NCI-H187 treated with DMSO at 0.1 percent for 48 hours (cell line): ENCODE results near the gene ZRANB3.
"Not testable (repeated sequence)": the region's sequence is repeated elsewhere in the genome, so short reads cannot be mapped to it uniquely, and the experiment has no call there.

Source experiments
- DNase-seq: peaks from one replicate; lab custom pipeline; 2025; lab: John Stamatoyannopoulos, UW

Gene ZRANB3

DNA sequence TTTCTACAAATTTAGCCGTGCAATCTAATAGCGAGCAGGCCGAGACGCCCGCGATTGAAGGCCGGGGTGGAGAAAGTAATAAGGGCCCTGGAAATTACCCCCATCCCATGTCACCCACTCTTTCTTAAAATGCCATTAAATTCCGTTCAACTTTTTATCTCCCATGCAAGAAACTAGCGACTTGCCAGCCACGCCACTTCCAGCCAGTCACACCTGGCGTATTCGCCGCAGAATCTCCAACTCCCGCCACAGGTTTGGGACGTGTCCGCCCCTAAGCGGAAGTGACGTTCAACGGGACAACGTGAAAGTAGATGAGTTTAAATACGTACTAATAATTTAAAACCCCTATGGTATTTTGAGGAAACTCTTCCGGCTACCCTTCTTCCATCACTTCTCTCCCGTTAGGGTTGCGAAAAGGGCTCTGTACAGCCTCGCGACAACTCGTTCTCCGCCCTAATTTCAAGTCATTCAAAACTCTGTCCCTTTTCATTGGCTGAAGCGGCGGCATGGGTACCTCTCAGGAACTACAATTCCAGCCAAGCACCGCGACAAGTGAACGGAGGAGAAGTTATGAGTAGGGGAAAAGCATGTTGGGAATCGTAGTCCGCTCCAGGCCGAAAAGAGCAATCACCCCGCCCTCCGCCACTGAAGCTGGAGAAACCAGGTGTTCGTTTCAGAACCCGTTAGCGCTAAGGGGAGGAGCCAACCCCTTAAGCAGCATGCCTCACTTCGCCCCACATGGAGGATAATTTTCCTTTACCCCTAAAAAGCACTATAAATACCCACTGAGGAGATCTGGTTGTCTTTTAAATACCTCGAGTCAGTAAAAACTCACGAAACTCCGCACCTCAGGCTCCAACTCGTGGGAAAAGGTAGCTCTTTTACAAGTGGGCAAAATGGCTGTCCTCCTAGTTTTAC is at the start of gene ZRANB3:
Gene ZRANB3, minus strand, starts transcription at position 906 of the 918 bp plus-strand sequence.
- peak; percentile 81 for DNase-seq

DNA sequence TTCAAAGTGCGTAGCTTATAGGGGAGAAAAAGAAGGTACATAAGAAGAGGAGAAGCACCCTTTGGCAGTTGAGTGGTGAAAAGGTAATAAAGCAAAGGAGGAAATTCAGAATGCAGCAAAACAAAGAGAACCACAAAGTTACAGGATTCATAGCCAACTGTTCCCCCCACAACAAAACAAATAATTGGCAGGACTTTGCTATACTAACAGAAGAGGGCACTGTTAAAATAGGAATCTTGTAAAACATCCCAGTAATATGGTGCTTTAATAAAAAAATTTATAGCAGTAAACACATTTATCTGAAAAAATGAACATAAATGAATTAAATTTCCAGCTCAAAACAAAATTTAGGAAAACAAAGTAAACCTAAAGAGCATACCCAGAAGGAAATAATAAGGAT is 42.6 kb upstream of the ZRANB3 start:
- no peak for DNase-seq

- no peak for DNase-seq
These were observed 39.9 kb upstream of the ZRANB3 start for GRCh38 chr2:135570884-135571283.

GRCh38 chr2:135563793-135564192 is 32.8 kb upstream of the ZRANB3 start:
- no peak for DNase-seq

- no peak for DNase-seq
These were observed 30.9 kb upstream of the ZRANB3 start for GRCh38 chr2:135561925-135562324.

GRCh38 chr2:135557530-135557929 is 26.5 kb upstream of the ZRANB3 start:
- no peak for DNase-seq

DNA sequence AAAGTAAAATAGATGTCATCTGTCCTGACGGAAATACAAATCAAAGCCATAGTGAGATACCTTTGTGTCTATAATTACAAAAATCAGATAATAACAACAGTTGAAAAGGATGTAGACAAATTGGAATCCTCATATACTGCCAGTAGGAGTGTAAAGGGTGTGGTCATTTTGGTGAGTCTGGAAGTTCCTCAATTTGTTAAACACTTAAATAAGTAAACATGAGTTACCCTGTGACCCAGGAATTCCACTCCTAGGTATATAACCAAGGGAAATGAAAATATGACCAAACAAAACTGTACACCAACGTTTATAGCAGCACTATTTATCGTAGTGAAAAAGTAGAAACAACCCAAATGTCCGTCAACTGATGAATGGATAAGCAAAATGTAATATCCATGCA is 24.3 kb upstream of the ZRANB3 start:
- no peak for DNase-seq

DNA sequence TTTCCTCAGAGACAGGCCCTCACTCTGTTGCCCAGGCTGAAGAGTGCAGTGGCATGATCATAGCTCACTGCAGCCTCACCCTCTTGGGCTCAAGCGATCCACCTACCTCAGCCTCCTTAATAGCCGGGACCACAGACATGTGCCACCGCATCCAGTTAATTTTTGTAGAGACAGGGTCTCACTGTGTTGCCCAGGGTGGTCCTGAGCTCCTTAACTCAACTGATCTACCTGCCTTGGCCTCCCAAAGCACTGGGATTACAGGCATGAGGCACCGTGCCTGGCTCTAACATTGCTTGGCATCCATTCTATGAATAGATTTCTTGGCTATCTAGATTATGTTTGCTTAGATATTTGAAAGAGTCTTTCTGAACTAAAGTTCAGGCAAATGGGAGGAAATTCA is 21.9 kb upstream of the ZRANB3 start:
- no peak for DNase-seq

GRCh38 chr2:135551356-135551755 is 20.3 kb upstream of the ZRANB3 start:
- no peak for DNase-seq

GRCh38 chr2:135547311-135547710 is 16.3 kb upstream of the ZRANB3 start:
- no peak for DNase-seq

DNA sequence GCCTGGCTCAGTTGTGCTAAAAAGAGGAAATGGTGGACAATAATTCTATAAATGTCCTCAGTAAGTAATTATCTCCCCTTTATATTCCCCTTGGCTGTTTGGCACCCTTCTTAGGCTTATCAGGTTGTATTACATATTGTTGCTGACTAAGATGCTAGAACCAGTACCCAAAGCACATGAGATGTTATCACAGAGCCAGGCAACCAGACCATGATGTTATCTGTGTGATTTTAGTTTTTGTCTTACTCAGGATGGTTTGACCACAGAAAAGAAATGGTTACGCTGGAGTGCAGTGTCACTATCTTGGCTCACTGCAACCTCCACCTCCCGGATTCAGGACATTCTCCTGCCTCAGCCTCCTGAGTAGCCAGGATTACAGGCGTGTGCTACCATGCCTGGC is 15.4 kb upstream of the ZRANB3 start:
- no peak for DNase-seq

GRCh38 chr2:135533545-135533944 is 2.5 kb upstream of the ZRANB3 start:
- DNase-seq, result not testable (repeated sequence)

DNA sequence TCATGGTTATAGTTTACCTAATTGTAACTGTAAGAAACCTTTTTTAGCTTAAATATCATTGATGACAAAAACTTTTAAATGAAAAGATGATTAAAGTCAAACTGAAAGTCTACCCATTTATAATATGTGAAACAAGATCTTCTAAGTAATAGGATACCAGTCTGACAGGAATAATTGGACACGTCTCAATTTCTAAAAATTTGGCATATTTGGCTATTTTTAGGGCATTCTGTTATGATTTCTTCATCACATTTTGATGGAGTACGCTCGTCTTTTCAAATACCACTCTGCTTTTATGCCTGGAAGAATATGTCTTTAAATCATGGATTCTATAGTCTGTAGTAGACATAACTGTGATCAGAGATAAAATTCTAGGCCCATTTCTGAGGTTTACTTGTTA is 1.6 kb upstream of the ZRANB3 start:
- DNase-seq, result no peak

DNA sequence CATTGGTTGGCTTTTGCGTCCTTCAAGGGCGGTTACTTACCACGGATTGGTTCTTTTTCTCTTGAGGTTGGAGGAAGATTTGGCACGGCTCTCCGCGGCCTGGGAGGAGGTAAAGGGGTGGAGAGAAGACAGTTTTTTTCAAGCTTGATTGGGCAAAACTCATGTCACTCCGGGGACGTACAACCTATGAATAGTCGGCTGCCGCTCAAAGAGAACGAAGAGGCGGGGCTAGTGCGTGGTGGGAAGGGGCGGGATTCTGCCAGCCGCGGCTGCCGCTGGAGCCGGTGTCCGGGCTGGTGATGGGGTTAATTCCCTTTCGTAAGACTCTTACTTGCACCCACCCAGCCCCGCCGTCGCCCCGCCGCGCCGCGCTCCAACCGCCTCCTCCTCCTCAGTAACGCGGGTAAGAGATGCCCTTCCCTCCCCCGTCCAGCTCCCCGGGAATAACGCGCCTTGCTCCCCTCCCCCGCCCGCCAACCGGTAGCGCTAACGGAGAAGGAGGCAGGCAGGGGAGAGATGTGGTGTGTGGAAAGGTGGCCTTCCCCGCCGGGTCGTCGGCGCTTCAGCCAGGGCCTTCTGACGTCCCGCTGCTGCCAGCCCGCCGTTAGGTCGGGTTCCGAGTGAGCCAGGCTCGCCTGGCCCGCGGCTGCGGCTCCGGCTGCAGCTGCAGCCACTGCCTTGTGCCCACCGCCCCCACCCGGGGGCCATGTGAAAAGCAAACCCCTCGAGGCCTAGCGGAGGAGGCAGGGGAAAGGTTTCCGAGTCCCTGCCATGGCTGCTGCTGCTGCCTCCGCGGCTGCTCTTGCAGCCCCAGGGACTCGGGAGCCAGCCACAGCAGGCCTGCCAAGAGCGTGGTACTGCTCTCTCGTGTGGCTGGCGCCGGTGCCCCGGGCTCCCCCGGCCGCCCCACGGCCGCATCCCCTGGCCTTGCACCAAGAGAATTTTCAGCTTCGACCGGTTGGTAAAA is 496 bp upstream of the ZRANB3 start, which contains the start of gene R3HDM1:
Gene R3HDM1, plus strand, starts transcription at position 254 of the 967 bp plus-strand sequence. CDS start 73,362 bp downstream, outside the sequence.
- DNase-seq, result peak; percentile 93

GRCh38 chr2:135528006-135528405 is 3.0 kb downstream of the ZRANB3 start:
- DNase-seq, result no peak

DNA sequence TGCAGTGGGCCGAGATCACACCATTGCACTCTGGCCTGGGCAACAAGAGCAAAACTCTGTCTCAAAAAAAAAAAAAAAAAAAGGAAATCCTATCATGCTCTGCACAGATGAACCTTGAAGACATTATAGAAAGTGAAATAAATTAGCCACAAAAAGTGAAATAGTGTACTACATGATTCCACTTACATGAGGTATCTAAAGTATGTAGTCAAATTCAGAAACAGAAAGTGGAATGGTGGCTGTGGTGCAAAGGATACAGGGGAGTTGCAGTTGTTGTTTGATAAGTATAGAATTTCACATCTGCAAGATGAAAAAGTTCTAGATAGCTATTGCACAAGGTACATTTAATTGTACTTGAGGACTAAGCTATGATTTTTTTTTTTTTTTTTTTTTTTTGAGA is 5.2 kb downstream of the ZRANB3 start:
- DNase-seq, result no peak

- DNase-seq, result no peak
These were observed 18.9 kb downstream of the ZRANB3 start for GRCh38 chr2:135512099-135512498.

GRCh38 chr2:135510577-135510976 is 20.4 kb downstream of the ZRANB3 start:
- DNase-seq, result no peak

DNA sequence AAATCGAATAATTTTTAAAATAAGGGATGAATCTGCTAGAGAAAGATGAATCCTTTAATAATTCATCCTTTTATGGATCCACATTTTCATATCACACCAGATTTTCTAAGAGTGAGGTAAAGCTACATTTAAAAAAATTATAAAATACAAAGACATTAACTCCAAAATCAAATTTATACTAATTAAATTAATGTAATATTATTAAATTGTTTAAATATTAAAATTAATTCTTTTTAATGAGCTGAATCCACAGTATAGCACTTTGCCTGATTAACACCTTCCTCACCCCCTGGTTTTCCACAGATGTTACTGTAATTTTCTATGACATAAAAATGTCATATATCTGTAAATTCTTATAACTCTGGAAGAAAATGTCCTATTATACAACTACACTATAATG is 26.2 kb downstream of the ZRANB3 start:
- no peak for DNase-seq

- DNase-seq, result not testable (repeated sequence)
These were observed 32.4 kb downstream of the ZRANB3 start for GRCh38 chr2:135498588-135498987.

DNA sequence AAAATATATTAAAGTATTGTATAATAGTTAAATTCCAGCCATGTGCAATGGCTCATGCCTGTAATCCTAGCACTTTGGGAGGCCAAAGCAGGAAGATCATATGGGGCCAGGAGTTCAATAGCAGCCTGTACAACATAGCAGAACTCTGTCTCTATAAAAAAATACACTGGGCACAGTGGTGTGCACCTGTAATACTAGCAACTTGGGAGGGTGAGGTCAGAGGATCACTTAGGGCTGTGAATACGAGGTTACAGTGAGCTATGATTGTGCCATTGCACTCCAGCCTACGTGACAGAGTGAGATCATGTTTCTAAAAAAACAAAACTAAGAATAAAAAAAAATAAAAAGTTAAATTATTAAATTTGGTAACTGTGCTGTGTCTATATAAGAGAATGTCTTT is 36.1 kb downstream of the ZRANB3 start:
- no peak for DNase-seq

GRCh38 chr2:135494503-135494902 is 36.5 kb downstream of the ZRANB3 start:
- no peak for DNase-seq

DNA sequence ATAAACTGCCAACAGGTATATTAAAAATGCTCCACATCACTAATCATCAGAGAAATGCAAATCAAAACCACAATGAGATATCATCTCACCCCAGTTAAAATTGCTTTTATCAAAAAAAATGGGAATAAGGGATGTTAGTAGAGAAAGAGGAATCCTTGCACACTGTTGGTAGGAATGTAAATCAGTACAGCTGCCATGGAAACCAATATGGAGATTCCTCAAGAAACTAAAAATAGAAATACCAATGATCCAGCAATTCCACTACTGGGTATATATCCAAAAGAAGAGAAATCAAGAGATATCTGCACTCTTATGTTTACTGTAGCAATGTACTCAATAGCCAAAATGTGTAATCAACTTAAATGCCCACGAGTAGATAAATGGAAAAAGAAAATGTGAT is 40.6 kb downstream of the ZRANB3 start:
- no peak for DNase-seq
